IPS-20b (cell line): Measurements from ENCODE around the gene AKNAD1.

Experiments used
- H3K27ac ChIP-seq: one replicate; pipeline ENCODE4 v1.5.1; 2013; ENCODE audit warnings: low read length
- H3K27me3 ChIP-seq: 2 replicates; pipeline ENCODE4 v1.6.1; 2013; ENCODE audit warnings: mild to moderate bottlenecking, low read length, inconsistent platforms; ENCODE audit not compliant: insufficient read depth
- H3K36me3 ChIP-seq: 2 replicates; pipeline ENCODE4 v1.6.1; 2013; ENCODE audit warnings: low read depth, mild to moderate bottlenecking, inconsistent platforms, low read length, moderate library complexity; ENCODE audit not compliant: insufficient read depth
- H3K4me1 ChIP-seq: 2 replicates; pipeline ENCODE4 v1.6.1; 2013; ENCODE audit warnings: mild to moderate bottlenecking, control low read depth, inconsistent platforms, low read length, moderate library complexity; ENCODE audit not compliant: insufficient read depth
- H3K4me3 ChIP-seq: 2 replicates; pipeline ENCODE4 v1.5.1; 2013; ENCODE audit warnings: mild to moderate bottlenecking, low read length, inconsistent platforms
- H3K9ac ChIP-seq: 2 replicates; pipeline ENCODE4 v1.6.1; 2013; ENCODE audit warnings: low read depth, mild to moderate bottlenecking, inconsistent platforms, low read length, moderate library complexity
- H3K9me3 ChIP-seq: 2 replicates; pipeline ENCODE4 v1.6.1; 2013; ENCODE audit warnings: mild to moderate bottlenecking, low read depth, low read length, inconsistent platforms; ENCODE audit not compliant: insufficient read depth

AKNAD1 gene

DNA sequence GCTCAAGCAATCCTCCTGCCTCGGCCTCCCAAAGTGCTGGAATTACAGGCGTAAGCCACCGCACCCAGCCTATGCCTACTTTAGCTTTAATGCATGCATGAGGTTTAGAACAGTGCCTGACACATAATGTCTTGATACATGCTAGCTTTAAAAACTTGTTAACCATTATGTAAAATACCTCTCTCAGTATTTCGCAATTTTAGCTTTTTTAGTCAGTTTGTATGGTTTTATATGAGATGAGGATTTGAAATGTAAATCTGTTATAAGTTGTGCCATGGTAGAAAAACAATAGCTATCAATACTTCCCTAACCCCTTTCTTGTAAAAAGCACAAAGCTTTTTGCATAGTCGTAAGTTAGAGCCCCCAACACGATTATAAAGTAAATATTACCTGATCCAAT lies 4.7 kb upstream of the AKNAD1 start:
- Histone ChIP-seq H3K27me3 (no peaks in the 10 kb centered on the region), H3K36me3 (no peaks in the 10 kb centered on the region), H3K4me3 (no peak overlapping the region), H3K9me3 (no peaks in the 10 kb centered on the region), H3K9ac (no peak overlapping the region), H3K4me1 (no peaks in the 10 kb centered on the region), H3K27ac (no peak overlapping the region)

- Histone ChIP-seq H3K27me3 (no peaks in the 10 kb centered on the region), H3K9me3 (no peaks in the 10 kb centered on the region), H3K9ac (no peak overlapping the region), H3K36me3 (no peaks in the 10 kb centered on the region), H3K27ac (no peak overlapping the region), H3K4me1 (no peaks in the 10 kb centered on the region), H3K4me3 (no peak overlapping the region)
Measured at GRCh38 chr1:108860190-108860907, 3.5 kb upstream of the AKNAD1 start.

DNA sequence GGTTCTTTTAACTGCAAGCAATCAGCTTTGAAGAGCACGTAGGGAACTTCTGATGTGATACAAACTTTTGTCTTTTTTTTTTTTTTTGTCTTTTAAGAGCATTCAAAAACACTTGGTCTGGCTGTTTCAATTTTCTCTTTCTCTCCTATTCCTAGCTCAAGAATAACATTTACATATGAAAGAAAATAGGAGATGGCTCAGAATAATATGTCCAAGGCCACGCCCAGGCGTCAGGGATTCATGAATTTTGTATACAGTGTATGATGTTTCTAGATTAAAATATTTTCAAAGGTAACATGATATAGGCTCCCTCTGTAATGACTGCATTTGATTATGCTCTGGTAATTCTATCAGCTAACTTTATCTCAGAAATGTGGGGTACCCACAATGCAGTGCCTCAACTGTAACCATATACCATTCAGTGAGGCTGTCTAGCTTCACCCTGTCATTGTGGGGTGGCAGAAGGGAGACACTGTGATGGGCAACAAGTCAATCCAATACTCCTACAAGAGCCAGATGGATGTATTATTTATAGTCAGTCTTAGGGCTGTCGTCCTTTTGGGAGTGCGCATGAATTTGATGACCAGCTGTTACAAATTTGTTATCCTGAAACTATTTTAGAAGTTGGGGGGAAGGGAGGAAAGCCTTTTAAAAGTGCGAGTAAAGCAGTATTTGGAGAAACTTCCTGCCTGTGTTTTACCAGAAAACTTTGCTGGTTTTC lies 1.5 kb upstream of the AKNAD1 start:
- no peaks in the 10 kb centered on the region for H3K27me3 ChIP-seq
- peaks cover 3% of the 10 kb centered on the region; the same call in 1 of the 2 replicates for H3K4me1 ChIP-seq
- H3K27ac ChIP-seq: no peak overlapping the region
- H3K9me3 ChIP-seq: no peaks in the 10 kb centered on the region
- H3K4me3 ChIP-seq: no peak overlapping the region
- H3K9ac ChIP-seq: no peak overlapping the region
- no peaks in the 10 kb centered on the region for H3K36me3 ChIP-seq

DNA sequence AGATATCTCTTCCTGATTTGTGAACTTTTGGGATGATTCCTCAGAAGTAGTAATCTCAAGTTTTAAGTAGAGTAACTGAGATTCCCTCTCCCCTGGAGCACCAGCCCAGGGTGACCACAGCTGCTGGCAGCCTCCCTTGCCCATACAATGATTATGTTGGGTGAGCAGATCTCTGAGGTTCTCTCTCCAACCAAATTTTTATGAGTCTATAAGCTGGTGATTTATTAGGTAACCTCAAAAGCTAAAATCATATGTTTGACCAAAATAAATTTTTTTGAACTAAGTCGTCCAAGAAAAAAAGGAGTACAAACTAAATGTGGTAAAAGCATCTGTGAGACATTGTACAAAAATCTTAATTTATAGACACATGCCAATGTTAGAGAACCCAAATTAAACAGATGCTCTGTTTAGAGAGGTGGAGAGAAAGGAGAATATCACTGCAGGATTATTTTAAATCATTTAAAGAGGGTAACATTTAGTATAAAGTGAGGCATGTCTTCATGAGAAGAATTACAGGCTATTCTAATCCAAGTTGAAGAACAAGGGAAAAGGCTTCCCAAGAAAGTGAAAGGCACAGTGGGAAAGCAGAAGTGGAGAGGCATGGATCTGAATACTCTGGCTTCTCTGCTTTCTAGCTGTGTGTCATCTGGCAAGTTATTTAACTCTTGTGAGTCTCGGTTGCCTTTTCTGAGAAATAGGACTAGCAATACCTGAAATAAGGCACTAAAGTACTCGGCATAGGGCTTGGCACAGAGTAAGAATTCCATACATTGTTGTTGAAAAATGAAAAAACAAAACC lies 2.5 kb downstream of the AKNAD1 start:
- Histone ChIP-seq H3K27me3 (no peaks in the 10 kb centered on the region), H3K4me1 (peaks cover 3% of the 10 kb centered on the region; the same call in 1 of the 2 replicates), H3K9ac (no peak overlapping the region), H3K9me3 (no peaks in the 10 kb centered on the region), H3K36me3 (no peaks in the 10 kb centered on the region), H3K27ac (no peak overlapping the region), H3K4me3 (no peak overlapping the region)

- Histone ChIP-seq H3K4me3 (no peak overlapping the region), H3K4me1 (peaks cover 3% of the 10 kb centered on the region; the same call in 1 of the 2 replicates), H3K9ac (no peak overlapping the region), H3K36me3 (no peaks in the 10 kb centered on the region), H3K27ac (no peak overlapping the region), H3K27me3 (no peaks in the 10 kb centered on the region), H3K9me3 (no peaks in the 10 kb centered on the region)
Measured at GRCh38 chr1:108852221-108852975, 4.5 kb downstream of the AKNAD1 start.

DNA sequence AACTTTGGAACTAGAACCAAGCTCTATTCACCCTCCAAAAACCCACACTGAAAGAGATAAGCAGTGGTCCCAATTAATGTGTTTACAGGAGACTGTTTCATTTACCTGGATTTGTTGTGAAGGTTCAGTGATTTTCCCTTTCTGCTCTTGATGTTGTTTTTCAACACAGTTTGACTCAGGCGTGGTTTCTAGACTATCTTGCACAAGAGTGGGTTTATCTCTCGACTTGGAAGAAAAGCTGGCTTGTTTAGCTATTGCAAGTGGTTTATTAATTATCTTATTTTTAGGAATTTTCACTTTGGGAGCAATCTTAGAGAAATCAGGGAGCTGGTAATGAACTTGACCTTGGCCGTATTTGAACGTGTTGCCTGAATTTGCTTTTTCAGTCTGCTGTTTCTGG lies 5.3 kb downstream of the AKNAD1 start:
- Histone ChIP-seq H3K36me3 (no peaks in the 10 kb centered on the region), H3K4me1 (peaks cover 3% of the 10 kb centered on the region; the same call in 1 of the 2 replicates), H3K27ac (no peak overlapping the region), H3K27me3 (no peaks in the 10 kb centered on the region), H3K9ac (no peak overlapping the region), H3K4me3 (no peak overlapping the region), H3K9me3 (no peaks in the 10 kb centered on the region)

GRCh38 chr1:108850929-108851328 lies 6.0 kb downstream of the AKNAD1 start:
- Histone ChIP-seq H3K9me3 (no peaks in the 10 kb centered on the region), H3K9ac (no peak overlapping the region), H3K27ac (no peak overlapping the region), H3K27me3 (no peaks in the 10 kb centered on the region), H3K4me1 (peaks cover 3% of the 10 kb centered on the region; the same call in 1 of the 2 replicates), H3K4me3 (no peak overlapping the region), H3K36me3 (no peaks in the 10 kb centered on the region)

- no peaks in the 10 kb centered on the region for H3K9me3 ChIP-seq
- no peak overlapping the region for H3K9ac ChIP-seq
- H3K27me3 ChIP-seq: no peaks in the 10 kb centered on the region
- no peaks in the 10 kb centered on the region for H3K36me3 ChIP-seq
- H3K4me3 ChIP-seq: no peak overlapping the region
- no peak overlapping the region for H3K27ac ChIP-seq
- H3K4me1 ChIP-seq: no peaks in the 10 kb centered on the region
Measured at GRCh38 chr1:108848806-108849205, 8.1 kb downstream of the AKNAD1 start.

GRCh38 chr1:108847494-108847893 lies 9.4 kb downstream of the AKNAD1 start:
- H3K4me1 ChIP-seq: no peaks in the 10 kb centered on the region; the same call in 1 of the 2 replicates
- no peak overlapping the region for H3K4me3 ChIP-seq
- H3K27ac ChIP-seq: no peak overlapping the region
- H3K9ac ChIP-seq: no peak overlapping the region
- H3K27me3 ChIP-seq: no peaks in the 10 kb centered on the region
- H3K9me3 ChIP-seq: no peaks in the 10 kb centered on the region
- H3K36me3 ChIP-seq: no peaks in the 10 kb centered on the region

DNA sequence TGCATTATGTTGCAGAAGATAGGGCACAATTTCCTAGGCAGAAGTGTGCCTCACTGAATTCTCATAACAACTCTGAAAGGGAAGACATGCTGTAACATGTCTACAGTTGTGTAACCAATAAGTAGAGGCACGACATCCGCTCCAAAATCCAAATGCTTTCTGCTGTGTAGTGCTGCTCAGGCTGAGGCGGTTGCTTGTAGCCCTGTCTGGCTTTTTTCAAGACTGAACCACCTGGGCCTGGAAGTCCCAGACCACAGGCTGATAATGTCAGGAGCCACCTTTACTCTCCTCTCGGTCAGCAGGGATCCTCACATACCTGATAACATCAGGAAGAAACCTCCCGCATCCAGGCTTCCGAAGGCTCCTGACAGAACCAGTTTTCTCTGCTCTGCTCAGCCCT lies 10.9 kb downstream of the AKNAD1 start:
- Histone ChIP-seq H3K36me3 (no peaks in the 10 kb centered on the region), H3K4me1 (peaks cover 5% of the 10 kb centered on the region; the same call in 1 of the 2 replicates), H3K27ac (no peak overlapping the region), H3K9me3 (no peaks in the 10 kb centered on the region), H3K27me3 (no peaks in the 10 kb centered on the region), H3K4me3 (no peak overlapping the region), H3K9ac (no peak overlapping the region)

DNA sequence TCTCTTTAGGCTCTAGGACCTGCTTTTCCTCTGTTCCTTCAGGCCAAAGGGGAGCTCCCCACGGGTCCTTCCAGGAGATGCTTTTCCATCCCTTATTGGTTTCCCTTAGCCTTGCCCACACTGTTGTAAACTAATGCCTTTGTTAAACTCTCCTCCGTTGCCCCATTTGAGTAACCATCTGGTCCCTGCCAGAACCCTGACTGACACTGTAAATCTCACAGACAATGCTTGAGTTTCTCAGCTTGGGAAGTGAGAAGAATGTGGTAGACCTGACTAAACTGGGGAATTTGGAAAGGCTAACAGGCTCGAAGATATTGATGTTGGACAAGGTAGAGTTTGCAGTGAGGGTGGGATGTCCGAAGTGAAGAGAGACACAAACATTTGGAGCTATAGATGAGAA lies 11.4 kb downstream of the AKNAD1 start:
- no peaks in the 10 kb centered on the region for H3K9me3 ChIP-seq
- no peak overlapping the region for H3K27ac ChIP-seq
- no peak overlapping the region for H3K9ac ChIP-seq
- H3K27me3 ChIP-seq: no peaks in the 10 kb centered on the region
- H3K36me3 ChIP-seq: no peaks in the 10 kb centered on the region
- no peak overlapping the region for H3K4me3 ChIP-seq
- H3K4me1 ChIP-seq: peaks cover 5% of the 10 kb centered on the region; the same call in 1 of the 2 replicates
